ENCODE measurements around the gene ATP2C2. TPM values are rescaled to one million over a fixed set of nuclear protein-coding genes. Genes with fewer than 3 reads are reported as not detected.

Gene ATP2C2
- total RNA-seq, 1 experiment from 2014 or later, result not detected

GRCh38 chr16:84321932-84322331 lies 46.4 kb upstream of the ATP2C2 start:
- POLR2A ChIA-PET, result interaction anchor here (0.7 kb wide), 1 partner anchor 631 kb away, joined by 3 read pairs; no protein-coding TSS in a partner anchor
- no peak for TF ChIP-seq CTCF (IDR thresholded peaks at IDR 0.05; ENCODE audit: unreplicated experiment)

GRCh38 chr16:84322749-84323148 lies 45.6 kb upstream of the ATP2C2 start:
- H3K36me3 Mint-ChIP-seq (ENCODE audit: insufficient read depth, unreplicated experiment), result no peaks in the 10 kb centered on the region
- TF ChIP-seq CTCF (IDR thresholded peaks at IDR 0.05; ENCODE audit: unreplicated experiment), result no peak

More at GRCh38 chr16:84321932-84322331, 46.4 kb upstream of the ATP2C2 start:
- no peaks in the 10 kb centered on the region for H3K4me1 Mint-ChIP-seq (ENCODE audit: insufficient read depth, unreplicated experiment)
- no peak overlapping the region for H3K4me3 Mint-ChIP-seq (ENCODE audit: unreplicated experiment)
- no peaks in the 10 kb centered on the region for H3K36me3 Mint-ChIP-seq (ENCODE audit: insufficient read depth, unreplicated experiment)
- CTCF ChIA-PET, result interaction anchor here (1.4 kb wide), 1 partner anchor 10 kb away, joined by 3 read pairs; no protein-coding TSS in a partner anchor
- no peak for DNase-seq (ENCODE audit: unreplicated experiment)
- no TSS peak for BruUV-seq (replicated peaks)
- peaks cover 16% of the 10 kb centered on the region for H3K27me3 Mint-ChIP-seq (ENCODE audit: insufficient read depth, unreplicated experiment)
- H3K9me3 Mint-ChIP-seq (ENCODE audit: unreplicated experiment), result peaks cover 8% of the 10 kb centered on the region
- H3K27ac Mint-ChIP-seq (ENCODE audit: low read depth, unreplicated experiment), result no peak overlapping the region
- intact Hi-C loops (cut with micrococcal nuclease), result no loop called here

GRCh38 chr16:84323606-84324005 lies 44.7 kb upstream of the ATP2C2 start:
- Mint-ChIP-seq H3K36me3 (ENCODE audit: insufficient read depth, unreplicated experiment) (no peaks in the 10 kb centered on the region), H3K27ac (ENCODE audit: low read depth, unreplicated experiment) (no peak overlapping the region), H3K9me3 (ENCODE audit: unreplicated experiment) (peaks cover 6% of the 10 kb centered on the region), H3K4me3 (ENCODE audit: unreplicated experiment) (no peak overlapping the region), H3K27me3 (ENCODE audit: insufficient read depth, unreplicated experiment) (peaks cover 26% of the 10 kb centered on the region), H3K4me1 (ENCODE audit: insufficient read depth, unreplicated experiment) (no peaks in the 10 kb centered on the region)
- no peak for TF ChIP-seq CTCF (IDR thresholded peaks at IDR 0.05; ENCODE audit: unreplicated experiment)
- BruUV-seq (replicated peaks), result no TSS peak
- peak; percentile 55 for DNase-seq (ENCODE audit: unreplicated experiment)
- intact Hi-C loops (cut with micrococcal nuclease), result no loop called here
- CTCF ChIA-PET, result interaction anchor here (1.7 kb wide), 1 partner anchor 47 kb away, joined by 4 read pairs; no protein-coding TSS in a partner anchor
- POLR2A ChIA-PET, result no interaction called here

More at GRCh38 chr16:84322749-84323148, 45.6 kb upstream of the ATP2C2 start:
- Mint-ChIP-seq H3K4me3 (ENCODE audit: unreplicated experiment) (no peak overlapping the region), H3K4me1 (ENCODE audit: insufficient read depth, unreplicated experiment) (no peaks in the 10 kb centered on the region), H3K27me3 (ENCODE audit: insufficient read depth, unreplicated experiment) (peaks cover 20% of the 10 kb centered on the region), H3K9me3 (ENCODE audit: unreplicated experiment) (peaks cover 8% of the 10 kb centered on the region), H3K27ac (ENCODE audit: low read depth, unreplicated experiment) (no peak overlapping the region)
- no peak for DNase-seq (ENCODE audit: unreplicated experiment)
- intact Hi-C loops (cut with micrococcal nuclease), result no loop called here
- BruUV-seq (replicated peaks), result no TSS peak
- CTCF ChIA-PET, result interaction anchor here (1.7 kb wide), 1 partner anchor 46 kb away, joined by 4 read pairs; no protein-coding TSS in a partner anchor
- POLR2A ChIA-PET, result interaction anchor here (0.7 kb wide), 1 partner anchor 631 kb away, joined by 3 read pairs; no protein-coding TSS in a partner anchor

- no TSS peak for BruUV-seq (replicated peaks)
- CTCF ChIA-PET, result interaction anchor here (1.7 kb wide), 1 partner anchor 48 kb away, joined by 4 read pairs; no protein-coding TSS in a partner anchor
These were observed 43.7 kb upstream of the ATP2C2 start for GRCh38 chr16:84324434-84325262.

More at GRCh38 chr16:84324434-84325262, 43.7 kb upstream of the ATP2C2 start:
- DNase-seq (ENCODE audit: unreplicated experiment), result peak; percentile 8
- Mint-ChIP-seq H3K36me3 (ENCODE audit: insufficient read depth, unreplicated experiment) (no peaks in the 10 kb centered on the region), H3K4me1 (ENCODE audit: insufficient read depth, unreplicated experiment) (no peaks in the 10 kb centered on the region), H3K27me3 (ENCODE audit: insufficient read depth, unreplicated experiment) (peaks cover 26% of the 10 kb centered on the region), H3K9me3 (ENCODE audit: unreplicated experiment) (no peaks in the 10 kb centered on the region), H3K27ac (ENCODE audit: low read depth, unreplicated experiment) (no peak overlapping the region), H3K4me3 (ENCODE audit: unreplicated experiment) (no peak overlapping the region)
- intact Hi-C loops (cut with micrococcal nuclease), result no loop called here
- no peak for TF ChIP-seq CTCF (IDR thresholded peaks at IDR 0.05; ENCODE audit: unreplicated experiment)
- POLR2A ChIA-PET, result no interaction called here

Measured in MCF 10A (cell line).